NT2/D1 (cell line): ENCODE results near the gene SLC2A13.

Source experiments
- DNase-seq: peaks from one replicate; pipeline ENCODE4 v3.0.0-alpha.2; 2011; ENCODE audit warnings: low read depth, low spot score
- H3K27me3 ChIP-seq: 2 replicates; pipeline ENCODE4 v1.6.0; 2011; ENCODE audit warnings: mild to moderate bottlenecking; ENCODE audit not compliant: insufficient read length, insufficient read depth
- H3K36me3 ChIP-seq: 2 replicates; pipeline ENCODE4 v1.6.1; 2011; ENCODE audit warnings: mild to moderate bottlenecking, low read length, mixed read lengths; ENCODE audit not compliant: insufficient read depth, insufficient read length
- H3K4me1 ChIP-seq: 2 replicates; pipeline ENCODE4 v1.5.1; 2011; ENCODE audit not compliant: insufficient read depth, insufficient read length
- H3K4me3 ChIP-seq: 2 replicates; pipeline ENCODE4 v1.5.1; 2011; ENCODE audit warnings: low read depth; ENCODE audit not compliant: insufficient read length
- H3K9ac ChIP-seq: 2 replicates; pipeline ENCODE4 v1.6.0; 2011; ENCODE audit warnings: low read depth; ENCODE audit not compliant: insufficient read length
- H3K9me3 ChIP-seq: 2 replicates; pipeline ENCODE4 v1.5.1; 2011; ENCODE audit warnings: mild to moderate bottlenecking, low read length; ENCODE audit not compliant: insufficient read depth
- SUZ12 ChIP-seq: IDR thresholded peaks from 2 replicates; pipeline ENCODE4 v1.6.1; 2011; ENCODE audit not compliant: insufficient read length, insufficient read depth; ENCODE audit errors: extremely low read depth
- YY1 ChIP-seq: IDR thresholded peaks from 2 replicates; pipeline ENCODE4 v1.6.1; 2011; ENCODE audit not compliant: insufficient read length, insufficient read depth
- ZNF274 ChIP-seq: IDR thresholded peaks from 2 replicates; pipeline ENCODE4 v1.6.1; 2011; ENCODE audit warnings: mild to moderate bottlenecking, low read depth, low read length

Gene SLC2A13

DNA sequence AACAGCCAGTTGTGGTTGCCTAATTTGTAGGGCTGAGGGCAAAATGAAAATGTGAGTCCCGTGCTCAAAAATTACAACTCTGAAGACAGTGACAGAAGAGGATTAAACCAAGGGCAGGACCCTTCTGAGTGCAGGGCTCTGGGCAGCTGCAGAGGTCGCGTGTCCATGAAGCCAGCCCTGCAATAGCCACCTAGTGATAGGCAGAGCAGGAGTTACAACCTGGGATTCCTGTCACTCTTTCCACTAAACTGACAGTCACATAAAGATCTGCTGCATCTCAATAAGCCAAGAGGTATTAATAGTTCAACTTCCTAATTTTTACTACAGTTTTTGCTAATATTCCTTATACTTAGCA, 94.1 kb downstream of the SLC2A13 start:
- no peak for DNase-seq
- Histone ChIP-seq H3K9ac (no peak overlapping the region), H3K36me3 (no peaks in the 10 kb centered on the region), H3K27me3 (no peaks in the 10 kb centered on the region), H3K9me3 (no peaks in the 10 kb centered on the region), H3K4me3 (no peak overlapping the region), H3K4me1 (no peaks in the 10 kb centered on the region)
- TF ChIP-seq ZNF274 (no peak), SUZ12 (no peak), YY1 (no peak)

DNA sequence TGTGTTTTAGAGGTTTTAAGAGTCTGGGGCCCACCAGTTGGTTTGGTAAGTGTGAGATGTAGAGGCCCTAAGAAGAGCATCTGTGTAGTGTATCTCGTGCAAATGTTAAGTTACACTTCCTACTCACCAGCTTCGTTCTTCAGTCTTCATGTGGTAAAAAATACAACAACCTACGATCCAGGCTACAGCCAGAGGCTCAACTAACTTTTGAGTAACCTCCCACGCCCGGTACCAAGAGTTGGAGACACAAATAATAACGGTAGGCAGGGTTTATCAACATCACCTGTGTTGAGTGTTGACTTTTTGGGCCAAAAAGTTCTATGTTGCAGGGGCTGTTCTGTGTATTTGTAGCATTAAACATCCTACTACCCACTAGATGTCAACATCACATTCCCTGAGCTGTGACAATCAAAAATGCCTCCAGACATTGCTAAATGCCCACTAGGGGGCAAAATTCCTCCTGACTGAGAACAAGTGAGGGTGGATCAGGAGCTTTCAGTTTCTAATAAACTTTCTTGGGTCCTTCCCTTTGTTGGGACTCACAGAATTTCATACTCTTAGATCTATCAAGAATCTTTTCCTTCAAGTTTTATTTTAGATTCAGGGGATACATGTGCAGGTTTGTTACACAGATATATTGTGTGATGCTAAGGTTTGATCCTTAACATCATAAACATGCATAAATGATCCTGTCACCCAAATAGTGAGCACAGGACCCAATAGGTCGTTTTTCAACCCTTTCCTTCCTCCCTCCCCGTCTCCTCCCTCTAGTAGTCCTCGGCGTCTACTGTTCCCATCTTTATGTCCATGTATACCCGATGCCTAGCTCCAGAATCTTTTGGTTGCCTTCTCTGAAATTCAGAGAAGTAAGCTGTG, 94.7 kb downstream of the SLC2A13 start:
- no peak overlapping the region for H3K9ac ChIP-seq
- DNase-seq = peak; percentile 49
- peak overlapping the region; percentile 2 for H3K4me3 ChIP-seq

DNA sequence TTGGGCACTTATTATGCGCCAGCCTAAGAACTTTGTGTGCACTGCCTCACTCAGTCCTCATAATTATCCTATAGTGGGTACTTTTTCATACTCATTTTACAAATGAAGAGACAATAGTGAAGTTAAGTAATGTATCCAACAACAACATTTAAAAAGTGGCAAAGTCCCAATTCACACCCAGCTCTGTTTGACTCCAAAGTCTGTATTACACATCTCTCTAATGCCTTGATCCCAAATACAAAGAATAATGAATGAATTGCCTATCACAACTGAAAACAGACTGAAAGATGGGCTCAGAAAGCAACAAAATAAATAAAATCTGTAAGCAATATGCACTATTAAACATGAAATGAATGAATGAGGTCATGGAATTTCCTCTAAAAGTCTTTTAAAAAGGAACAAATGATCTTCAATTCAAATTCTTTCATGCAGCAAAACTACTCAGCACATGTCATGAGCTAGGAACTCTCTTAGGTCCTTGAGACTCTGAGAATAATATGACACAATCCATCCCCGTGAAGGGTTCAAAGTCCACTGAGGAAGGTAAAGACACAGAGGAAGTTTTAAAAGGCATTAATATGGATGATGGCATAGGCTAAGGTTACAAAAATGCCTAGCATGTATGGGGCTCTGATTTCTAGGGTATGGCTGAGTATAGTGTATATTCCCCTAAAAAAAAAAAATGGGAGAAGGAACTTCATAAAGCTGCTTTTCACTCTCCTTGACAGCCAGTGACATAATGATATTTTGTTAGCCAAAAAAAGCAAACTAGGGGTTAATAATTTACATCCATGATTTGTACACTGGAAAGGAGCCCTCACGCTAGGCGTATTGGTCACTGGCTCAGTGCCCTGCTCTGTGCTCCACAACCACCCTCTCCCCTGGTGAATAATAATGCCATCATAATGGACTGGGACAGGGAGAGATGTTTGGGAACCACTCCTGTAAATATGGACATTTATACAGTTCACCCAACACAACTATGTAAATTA, 103.4 kb downstream of the SLC2A13 start:
- Histone ChIP-seq H3K36me3 (no peaks in the 10 kb centered on the region), H3K9ac (no peak overlapping the region), H3K4me1 (no peaks in the 10 kb centered on the region), H3K27me3 (no peaks in the 10 kb centered on the region), H3K9me3 (peaks cover 21% of the 10 kb centered on the region; the same call in 1 of the 2 replicates), H3K4me3 (no peak overlapping the region)
- no peak for TF ChIP-seq YY1
- no peak for TF ChIP-seq ZNF274
- TF ChIP-seq SUZ12 = no peak
- DNase-seq = no peak

More for the DNA sequence above, 94.7 kb downstream of the SLC2A13 start:
- H3K36me3 ChIP-seq = no peaks in the 10 kb centered on the region
- H3K9me3 ChIP-seq = no peaks in the 10 kb centered on the region
- TF ChIP-seq SUZ12 (no peak), ZNF274 (no peak), YY1 (no peak)
- H3K4me1 ChIP-seq = no peaks in the 10 kb centered on the region
- H3K27me3 ChIP-seq = no peaks in the 10 kb centered on the region

DNA sequence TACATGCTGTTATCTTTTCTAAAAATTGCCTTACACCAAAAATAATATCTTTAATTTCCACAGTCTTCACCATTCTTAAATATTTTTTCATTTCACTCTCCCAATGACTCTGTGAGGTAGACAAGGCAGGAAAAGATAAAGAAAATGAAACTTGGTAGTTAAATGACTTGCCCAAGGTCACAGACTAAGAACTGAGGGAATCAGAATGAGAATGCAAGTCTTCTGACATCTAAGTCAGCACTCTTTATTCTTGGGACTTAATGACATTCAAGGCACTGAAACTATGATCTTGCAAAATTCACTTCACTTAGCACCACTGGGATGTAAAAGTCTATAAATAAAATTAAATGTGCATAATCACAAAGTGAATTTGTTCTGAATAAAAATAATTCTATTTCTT, 104.5 kb downstream of the SLC2A13 start:
- no peaks in the 10 kb centered on the region for H3K27me3 ChIP-seq
- H3K36me3 ChIP-seq = no peaks in the 10 kb centered on the region
- no peak overlapping the region for H3K4me3 ChIP-seq
- no peaks in the 10 kb centered on the region for H3K4me1 ChIP-seq
- TF ChIP-seq ZNF274 (no peak), SUZ12 (no peak), YY1 (no peak)
- H3K9me3 ChIP-seq = peaks cover 24% of the 10 kb centered on the region; the same call in 1 of the 2 replicates
- no peak for DNase-seq
- H3K9ac ChIP-seq = no peak overlapping the region

DNA sequence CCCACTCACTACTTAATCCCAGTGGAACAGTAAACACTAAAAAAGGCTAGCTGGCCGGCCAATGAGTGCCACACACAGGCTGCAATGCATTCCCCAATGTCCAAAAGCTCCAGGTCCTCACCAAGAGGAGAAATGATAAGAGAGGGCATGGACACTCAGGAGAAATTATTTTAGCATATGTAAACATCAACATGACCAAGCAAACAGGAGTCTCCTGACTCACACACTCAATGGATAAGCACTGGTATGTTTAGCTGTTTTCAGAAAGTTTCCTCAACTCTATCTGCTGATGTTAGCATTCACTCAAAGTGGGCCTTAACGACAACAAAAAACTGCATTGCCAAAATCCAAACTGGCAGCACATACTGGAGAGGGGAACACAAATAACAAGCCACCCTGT, 105.0 kb downstream of the SLC2A13 start:
- H3K4me1 ChIP-seq = no peaks in the 10 kb centered on the region
- H3K9me3 ChIP-seq = peaks cover 25% of the 10 kb centered on the region; the same call in 1 of the 2 replicates
- H3K9ac ChIP-seq = no peak overlapping the region
- no peaks in the 10 kb centered on the region for H3K27me3 ChIP-seq
- H3K36me3 ChIP-seq = no peaks in the 10 kb centered on the region
- no peak overlapping the region for H3K4me3 ChIP-seq
- TF ChIP-seq YY1 (no peak), ZNF274 (no peak), SUZ12 (no peak)
- no peak for DNase-seq

DNA sequence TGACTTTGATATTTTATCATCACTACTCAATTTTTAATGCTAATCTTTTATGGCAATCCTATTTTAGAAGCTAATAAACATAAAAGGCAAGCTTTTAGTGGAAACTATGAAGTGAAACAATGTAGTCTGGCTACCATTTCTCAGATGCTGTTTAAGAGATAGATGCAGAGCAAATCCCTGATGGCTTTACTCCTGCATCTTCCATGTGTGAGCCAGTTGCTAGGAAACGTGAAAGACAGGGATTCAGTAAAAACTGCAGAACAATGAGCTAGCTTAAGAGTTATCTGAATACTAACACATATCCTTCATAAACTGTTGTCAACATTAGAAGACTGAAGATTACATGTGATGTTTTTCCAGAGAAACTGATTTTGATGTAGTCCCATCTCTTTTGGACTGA, 112.6 kb downstream of the SLC2A13 start:
- H3K27me3 ChIP-seq = no peaks in the 10 kb centered on the region
- no peak overlapping the region for H3K4me3 ChIP-seq
- H3K36me3 ChIP-seq = no peaks in the 10 kb centered on the region
- H3K4me1 ChIP-seq = no peaks in the 10 kb centered on the region
- no peak overlapping the region for H3K9ac ChIP-seq
- peaks cover 10% of the 10 kb centered on the region; the same call in 1 of the 2 replicates for H3K9me3 ChIP-seq
- TF ChIP-seq SUZ12 = no peak
- no peak for TF ChIP-seq ZNF274
- no peak for TF ChIP-seq YY1
- DNase-seq = no peak
